Measurements from ENCODE around the gene NOS3.

DNA sequence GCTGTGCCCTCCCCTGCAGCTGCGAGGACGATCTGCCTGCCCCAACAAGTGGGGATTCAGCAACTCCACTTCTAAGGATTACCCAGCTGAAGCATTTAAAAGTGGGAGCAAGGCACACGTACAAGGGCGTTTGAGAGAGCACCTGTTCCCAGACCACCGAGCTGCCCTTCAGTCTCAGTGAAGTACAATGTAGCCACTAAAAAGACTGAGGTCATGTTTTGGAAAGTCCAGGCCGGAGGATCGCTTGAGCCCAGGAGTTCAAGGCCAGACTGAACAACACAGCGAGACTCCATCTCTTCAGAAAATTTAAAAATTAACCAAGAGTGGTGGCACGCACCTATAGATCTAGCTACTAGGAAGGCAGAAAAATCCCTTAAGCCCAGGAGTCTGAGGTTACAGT, 14.7 kb downstream of the NOS3 start:
- TF ChIP-seq EZH2phosphoT487 (IDR thresholded peaks at IDR 0.05; ENCODE audit: insufficient read depth, low read depth) = no peak
- TF ChIP-seq EZH2 (IDR thresholded peaks at IDR 0.05; ENCODE audit: insufficient read depth, poor library complexity, severe bottlenecking) = no peak

Data from GM23248 (cell line).